GM10266 (cell line): ENCODE measurements around the gene HGFAC.

Experiments
- DNase-seq: peaks from one replicate; pipeline ENCODE4 v3.0.0; 2012; ENCODE audit errors: extremely low spot score
- CTCF ChIP-seq: IDR thresholded peaks from 2 replicates; pipeline ENCODE4 v1.5.1; 2012; ENCODE audit warnings: mild to moderate bottlenecking, low read depth; ENCODE audit not compliant: control insufficient read depth, insufficient read depth; ENCODE audit errors: missing control alignments

HGFAC gene

GRCh38 chr4:3401436-3402171 lies 40.2 kb upstream of the HGFAC start:
- no peak for DNase-seq
- TF ChIP-seq CTCF = no peak

GRCh38 chr4:3402491-3403347 lies 39.0 kb upstream of the HGFAC start:
- DNase-seq = no peak
- TF ChIP-seq CTCF = no peak

- TF ChIP-seq CTCF = no peak
- DNase-seq = no peak
Observed at GRCh38 chr4:3403348-3403906, 38.3 kb upstream of the HGFAC start.

GRCh38 chr4:3404546-3404945 lies 37.2 kb upstream of the HGFAC start:
- TF ChIP-seq CTCF = no peak
- DNase-seq = no peak

GRCh38 chr4:3405176-3405575 lies 36.6 kb upstream of the HGFAC start:
- TF ChIP-seq CTCF = no peak
- DNase-seq = no peak

- no peak for DNase-seq
- TF ChIP-seq CTCF = no peak
Observed at GRCh38 chr4:3406021-3406420, 35.7 kb upstream of the HGFAC start.
